Stomach (tissue), 9 donors: ENCODE measurements around the gene CLSTN2. TPM values are rescaled to one million over a fixed set of nuclear protein-coding genes. Genes with fewer than 3 reads are reported as not detected.

Experiments
- DNase-seq, 2 donors: peaks; one replicate each; pipeline versions ENCODE4 v3.0.0 to v3.0.0-alpha.2; 2013 to 2019
- H3K27ac ChIP-seq, 5 donors: fragments of 200-600 bp in 4 of 5; sonication (generic) in 4 of 5; one replicate each; pipeline ENCODE4 v1.5.1; 2013 to 2019; ENCODE audit warnings: mild to moderate bottlenecking in 1 of 5, moderate library complexity in 1 of 5
- H3K27me3 ChIP-seq, 3 donors: fragments of 200-600 bp; sonication (generic); one replicate each; pipeline ENCODE4 v1.5.1; 2017 to 2019; ENCODE audit warnings: mixed run types in 1 of 3
- H3K36me3 ChIP-seq, 4 donors: fragments of 200-600 bp; sonication (generic); 1 replicate in 3 of 4; 2 replicates in 1 of 4; pipeline ENCODE4 v1.5.1; 2016 to 2019
- H3K4me1 ChIP-seq, 4 donors: fragments of 200-600 bp; sonication (generic); one replicate each; pipeline ENCODE4 v1.5.1; 2016 to 2019
- H3K4me3 ChIP-seq, 4 donors: fragments of 200-600 bp; sonication (generic) in 3 of 4; one replicate each; pipeline ENCODE4 v1.5.1; 2016 to 2019; ENCODE audit warnings: mild to moderate bottlenecking in 1 of 4
- H3K9me3 ChIP-seq, 4 donors: fragments of 200-600 bp; sonication (generic); one replicate each; pipeline ENCODE4 v1.5.1; 2016 to 2019
- CTCF ChIP-seq, 7 experiments: fragments of 450-650 bp in 4 of 7; fragments of 200-600 bp in 3 of 7; sonication (generic) in 3 of 7; IDR thresholded peaks; one replicate each; pipeline ENCODE4 v1.5.1; 2016 to 2019; ENCODE audit warnings: antibody characterized with exemption in 7 of 7, control low read depth in 2 of 7, mild to moderate bottlenecking in 1 of 7
- EP300 ChIP-seq: sonication (generic); formaldehyde crosslinking; IDR thresholded peaks from one replicate; pipeline ENCODE4 v1.6.1; 2017; ENCODE audit warnings: antibody characterized with exemption
- POLR2A ChIP-seq, 4 donors: fragments of 450-650 bp; IDR thresholded peaks; one replicate each; pipeline ENCODE4 v1.6.1; 2016; ENCODE audit warnings: antibody characterized with exemption in 4 of 4, control low read depth in 2 of 4, mild to moderate bottlenecking in 1 of 4, moderate library complexity in 1 of 4
- POLR2AphosphoS5 ChIP-seq, 3 donors: sonication (generic); formaldehyde crosslinking; IDR thresholded peaks; one replicate each; pipeline ENCODE4 v1.6.1; 2016; ENCODE audit warnings: antibody characterized with exemption in 3 of 3
- WGBS, 5 donors: extraction: QIAGEN DNeasy Blood & Tissue Kit in 3 of 5; methylation state at CpG; one replicate each; pipeline versions ENCODE4 v1.1.5 to v1.1.7; 2013 to 2018; 5-methylcytosine and 5-hydroxymethylcytosine counted together
- intact Hi-C: fragments of 100-400 bp; cut with DNase I; formaldehyde crosslinking; loops from one replicate; pipeline ENCODE4 v1.15.1; 2023; ENCODE audit warnings: low total_unique reads
- polyA plus RNA-seq, 3 donors: library from polyadenylated mRNA; stranded (reverse); fragments of 200-250 nt; gene quantifications; one replicate each; pipeline ENCODE4 v1.2.3, GENCODE V29; 2013
- total RNA-seq, 5 donors: library from RNA; depleted of rRNA; stranded (reverse); fragments of >200 nt; gene quantifications; one replicate each; pipeline versions ENCODE4 v1.1.0 to v1.2.3, GENCODE V29; 2014 to 2016
- donor health status: healthy with polysubstance abuse.
- donor health status: Bipolar disorder and iron deficiency.
- donor health status: healthy.

The CLSTN2 gene
- total and polyA plus RNA-seq, 8 donors = 0.10 to 5.4 (median 1.7) TPM

GRCh38 chr3:140395134-140396075 is 460.4 kb downstream of the CLSTN2 start:
- intact Hi-C loops = no loop called here
- H3K27ac ChIP-seq = no peak overlapping the region
- H3K4me1 ChIP-seq = no peaks in the 10 kb centered on the region
- WGBS, 5 donors = 75 to 84% (median 77%) methylated on average over 5 of the region's 5 CpGs
- no peak overlapping the region for H3K4me3 ChIP-seq
- no peak for DNase-seq
- TF ChIP-seq POLR2A (IDR thresholded peaks at IDR 0.05) (no peak), CTCF (IDR thresholded peaks at IDR 0.05) (no peak), EP300 (no peak), POLR2AphosphoS5 (IDR thresholded peaks at IDR 0.05) (no peak)
- H3K36me3 ChIP-seq = no peaks in the 10 kb centered on the region
- no peaks in the 10 kb centered on the region for H3K27me3 ChIP-seq
- no peaks in the 10 kb centered on the region for H3K9me3 ChIP-seq

- TF ChIP-seq CTCF (IDR thresholded peaks at IDR 0.05) (no peak), POLR2A (IDR thresholded peaks at IDR 0.05) (no peak), POLR2AphosphoS5 (IDR thresholded peaks at IDR 0.05) (no peak), EP300 (no peak)
- no peak for DNase-seq
- no peaks in the 10 kb centered on the region for H3K27me3 ChIP-seq
- intact Hi-C loops = no loop called here
- no peaks in the 10 kb centered on the region for H3K9me3 ChIP-seq
- H3K27ac ChIP-seq = no peak overlapping the region
- H3K4me3 ChIP-seq = no peak overlapping the region
- WGBS, 5 donors = 51 to 68% (median 67%) methylated on average over 3 of the region's 3 CpGs
- H3K4me1 ChIP-seq = no peaks in the 10 kb centered on the region
- no peaks in the 10 kb centered on the region for H3K36me3 ChIP-seq
Measured at GRCh38 chr3:140396110-140396509, 461.1 kb downstream of the CLSTN2 start.

- Histone ChIP-seq H3K27me3 (no peaks in the 10 kb centered on the region), H3K27ac (no peak overlapping the region), H3K9me3 (no peaks in the 10 kb centered on the region), H3K36me3 (no peaks in the 10 kb centered on the region), H3K4me1 (no peaks in the 10 kb centered on the region), H3K4me3 (no peak overlapping the region)
- intact Hi-C loops = no loop called here
- no peak for DNase-seq
- TF ChIP-seq CTCF (IDR thresholded peaks at IDR 0.05) = no peak
- no peak for TF ChIP-seq POLR2AphosphoS5 (IDR thresholded peaks at IDR 0.05)
Measured at GRCh38 chr3:140397847-140398246, 462.9 kb downstream of the CLSTN2 start.

- WGBS, 5 donors = 80 to 91% (median 87%) methylated on average over 2 of the region's 2 CpGs
- intact Hi-C loops = no loop called here
- no peak for TF ChIP-seq POLR2A (IDR thresholded peaks at IDR 0.05)
- no peak for TF ChIP-seq POLR2AphosphoS5 (IDR thresholded peaks at IDR 0.05)
Measured at GRCh38 chr3:140398387-140398786, 463.4 kb downstream of the CLSTN2 start.

GRCh38 chr3:140399871-140400270 is 464.9 kb downstream of the CLSTN2 start:
- no peak overlapping the region for H3K4me3 ChIP-seq
- H3K27ac ChIP-seq = no peak overlapping the region
- H3K27me3 ChIP-seq = no peaks in the 10 kb centered on the region
- H3K4me1 ChIP-seq = no peaks in the 10 kb centered on the region
- H3K9me3 ChIP-seq = no peaks in the 10 kb centered on the region
- intact Hi-C loops = no loop called here
- 33 to 59% (median 38%) methylated on average over 2 of the region's 2 CpGs for WGBS, 5 donors
- TF ChIP-seq POLR2A (IDR thresholded peaks at IDR 0.05) (no peak), POLR2AphosphoS5 (IDR thresholded peaks at IDR 0.05) (no peak), CTCF (IDR thresholded peaks at IDR 0.05) (no peak)
- DNase-seq = no peak
- no peaks in the 10 kb centered on the region for H3K36me3 ChIP-seq

More at GRCh38 chr3:140398387-140398786, 463.4 kb downstream of the CLSTN2 start:
- H3K4me1 ChIP-seq = no peaks in the 10 kb centered on the region
- DNase-seq = no peak
- no peaks in the 10 kb centered on the region for H3K27me3 ChIP-seq
- no peaks in the 10 kb centered on the region for H3K36me3 ChIP-seq
- no peak overlapping the region for H3K27ac ChIP-seq
- no peak overlapping the region for H3K4me3 ChIP-seq
- no peaks in the 10 kb centered on the region for H3K9me3 ChIP-seq
